ENCODE results near the gene CAMTA1. TPM values are rescaled to one million over a fixed set of nuclear protein-coding genes. Genes with fewer than 3 reads are reported as not detected.

Gene CAMTA1
- total RNA-seq, 3 donors from 2014 or later = 73.4 to 114 (median 82.6) TPM

DNA sequence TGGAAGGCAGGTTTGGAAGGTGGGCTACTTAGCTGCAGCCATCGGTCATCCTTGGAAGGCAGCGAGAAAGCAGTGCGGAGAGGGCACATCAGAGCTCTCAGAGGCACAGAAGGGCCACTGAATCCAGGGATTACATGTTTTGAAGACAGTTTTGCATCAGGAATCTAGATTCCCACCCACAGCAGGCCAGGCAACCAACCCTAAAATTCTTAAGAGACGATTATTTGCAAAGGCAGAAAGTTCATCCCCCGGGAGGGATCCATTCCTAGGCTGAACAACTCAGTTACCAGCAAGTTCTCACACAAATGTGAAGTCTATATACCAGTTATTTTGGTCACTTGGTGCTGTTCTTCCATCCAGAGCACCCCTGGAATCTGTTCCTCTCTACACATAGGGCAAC, 528.6 kb downstream of the CAMTA1 start:
- Histone ChIP-seq H3K4me1 (ENCODE audit: low read depth) (no peaks in the 10 kb centered on the region), H3K9me3 (no peaks in the 10 kb centered on the region), H3K4me3 (no peak overlapping the region), H3K36me3 (ENCODE audit: low read depth) (no peaks in the 10 kb centered on the region)
- DNase-seq (no peak), ATAC-seq (no peak)
- TF ChIP-seq, protein P1, sequence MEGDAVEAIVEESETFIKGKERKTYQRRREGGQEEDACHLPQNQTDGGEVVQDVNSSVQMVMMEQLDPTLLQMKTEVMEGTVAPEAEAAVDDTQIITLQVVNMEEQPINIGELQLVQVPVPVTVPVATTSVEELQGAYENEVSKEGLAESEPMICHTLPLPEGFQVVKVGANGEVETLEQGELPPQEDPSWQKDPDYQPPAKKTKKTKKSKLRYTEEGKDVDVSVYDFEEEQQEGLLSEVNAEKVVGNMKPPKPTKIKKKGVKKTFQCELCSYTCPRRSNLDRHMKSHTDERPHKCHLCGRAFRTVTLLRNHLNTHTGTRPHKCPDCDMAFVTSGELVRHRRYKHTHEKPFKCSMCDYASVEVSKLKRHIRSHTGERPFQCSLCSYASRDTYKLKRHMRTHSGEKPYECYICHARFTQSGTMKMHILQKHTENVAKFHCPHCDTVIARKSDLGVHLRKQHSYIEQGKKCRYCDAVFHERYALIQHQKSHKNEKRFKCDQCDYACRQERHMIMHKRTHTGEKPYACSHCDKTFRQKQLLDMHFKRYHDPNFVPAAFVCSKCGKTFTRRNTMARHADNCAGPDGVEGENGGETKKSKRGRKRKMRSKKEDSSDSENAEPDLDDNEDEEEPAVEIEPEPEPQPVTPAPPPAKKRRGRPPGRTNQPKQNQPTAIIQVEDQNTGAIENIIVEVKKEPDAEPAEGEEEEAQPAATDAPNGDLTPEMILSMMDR (IDR thresholded peaks at IDR 0.05) = no peak
- intact Hi-C loops (cut with DNase I, micrococcal nuclease) = no loop called here

- H3K4me3 ChIP-seq = no peak overlapping the region
- H3K9me3 ChIP-seq = no peaks in the 10 kb centered on the region
- no peaks in the 10 kb centered on the region for H3K4me1 ChIP-seq (ENCODE audit: low read depth)
- no peak for DNase-seq
- H3K36me3 ChIP-seq (ENCODE audit: low read depth) = no peaks in the 10 kb centered on the region
- TF ChIP-seq, protein P1 (IDR thresholded peaks at IDR 0.05) = no peak
- intact Hi-C loops (cut with DNase I, micrococcal nuclease) = no loop called here
- ATAC-seq = no peak
Observed at GRCh38 chr1:7315316-7315715, 530.1 kb downstream of the CAMTA1 start.

- intact Hi-C loops (cut with DNase I, micrococcal nuclease) = no loop called here
- Histone ChIP-seq H3K36me3 (ENCODE audit: low read depth) (no peaks in the 10 kb centered on the region), H3K4me3 (no peak overlapping the region), H3K4me1 (ENCODE audit: low read depth) (no peaks in the 10 kb centered on the region), H3K9me3 (no peaks in the 10 kb centered on the region)
- no peak for DNase-seq
- TF ChIP-seq, protein P1 (IDR thresholded peaks at IDR 0.05) = no peak
- no peak for ATAC-seq
Observed at GRCh38 chr1:7315946-7316345, 530.7 kb downstream of the CAMTA1 start.

- Histone ChIP-seq H3K9me3 (no peaks in the 10 kb centered on the region), H3K36me3 (ENCODE audit: low read depth) (no peaks in the 10 kb centered on the region), H3K4me1 (ENCODE audit: low read depth) (no peaks in the 10 kb centered on the region), H3K4me3 (no peak overlapping the region)
- intact Hi-C loops (cut with DNase I, micrococcal nuclease) = no loop called here
- DNase-seq (no peak), ATAC-seq (no peak)
- TF ChIP-seq, protein P1 (IDR thresholded peaks at IDR 0.05) = no peak
Observed at GRCh38 chr1:7317888-7318287, 532.6 kb downstream of the CAMTA1 start.

DNA sequence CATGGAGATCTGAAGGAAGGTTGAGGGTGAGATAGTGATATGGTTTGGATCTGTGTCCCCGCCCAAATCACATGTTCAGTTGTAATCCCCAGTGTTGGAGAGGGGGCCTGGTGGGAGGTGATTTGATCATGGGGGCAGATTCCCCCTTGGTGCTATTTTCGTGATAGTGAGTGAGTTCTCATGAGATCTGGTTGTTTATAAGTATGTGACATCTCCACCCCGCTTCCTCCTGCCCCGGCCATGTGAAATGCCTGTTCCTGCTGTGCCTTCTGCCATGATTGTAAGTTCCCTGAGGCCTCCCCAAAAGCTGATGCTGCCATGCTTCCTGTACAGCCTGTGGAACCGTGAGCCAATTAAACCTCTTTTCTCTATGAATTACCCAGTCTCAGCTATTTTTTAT, 533.9 kb downstream of the CAMTA1 start:
- no peak for ATAC-seq
- intact Hi-C loops (cut with DNase I, micrococcal nuclease) = no loop called here
- no peak for DNase-seq
- H3K4me3 ChIP-seq = no peak overlapping the region
- no peaks in the 10 kb centered on the region for H3K36me3 ChIP-seq (ENCODE audit: low read depth)
- TF ChIP-seq, protein P1 (IDR thresholded peaks at IDR 0.05) = no peak
- H3K4me1 ChIP-seq (ENCODE audit: low read depth) = no peaks in the 10 kb centered on the region
- no peaks in the 10 kb centered on the region for H3K9me3 ChIP-seq

DNA sequence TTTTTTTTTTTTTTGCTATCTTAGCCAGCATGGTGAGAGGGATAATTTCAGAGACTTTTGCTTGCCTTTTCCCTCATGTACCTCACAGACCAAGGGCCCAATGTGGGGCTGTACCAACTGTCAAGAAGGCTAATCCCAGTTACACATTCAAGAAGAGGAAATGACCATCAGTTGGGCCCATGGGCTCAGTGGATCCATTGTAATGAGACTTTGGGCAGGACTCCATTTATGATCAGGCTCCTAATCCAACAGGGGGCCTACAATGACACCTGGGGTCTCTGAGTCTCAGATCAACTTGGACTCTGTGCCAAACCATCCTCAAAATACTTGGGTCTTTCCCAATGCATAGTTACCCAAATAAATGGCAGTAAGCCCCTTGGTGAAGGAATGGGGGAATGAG, 535.4 kb downstream of the CAMTA1 start:
- intact Hi-C loops (cut with DNase I, micrococcal nuclease) = no loop called here
- no peak for DNase-seq
- Histone ChIP-seq H3K9me3 (no peaks in the 10 kb centered on the region), H3K4me1 (ENCODE audit: low read depth) (no peaks in the 10 kb centered on the region), H3K4me3 (no peak overlapping the region), H3K36me3 (ENCODE audit: low read depth) (no peaks in the 10 kb centered on the region)
- ATAC-seq = no peak
- TF ChIP-seq, protein P1 (IDR thresholded peaks at IDR 0.05) = no peak

Measured in mucosa of descending colon (tissue), 3 donors.